CD14-positive monocyte (primary cell): Measurements from ENCODE around the gene NPFFR1. TPM values are rescaled to one million over a fixed set of nuclear protein-coding genes. Genes with fewer than 3 reads are reported as not detected.

Experiments
- DNase-seq, 3 donors: peaks; one replicate each; pipeline ENCODE4 v3.0.0-alpha.2; 2011 to 2022
- H2AFZ ChIP-seq: 2 replicates; pipeline ENCODE4 v1.6.0; 2012; ENCODE audit warnings: mild to moderate bottlenecking, low read depth, low read length, inconsistent platforms; ENCODE audit not compliant: insufficient read depth, poor library complexity, severe bottlenecking
- H3K27ac ChIP-seq, 2 donors: 1 replicate in 1 of 2; 2 replicates in 1 of 2; pipeline ENCODE4 v1.5.1; 2012 to 2013; ENCODE audit warnings: low read length in 2 of 2, control low read depth in 1 of 2, inconsistent platforms in 1 of 2, low read depth in 1 of 2, mild to moderate bottlenecking in 1 of 2
- H3K27me3 ChIP-seq, 2 donors: one replicate each; pipeline versions ENCODE4 v1.6.0 to v1.6.1; 2011 to 2013; ENCODE audit warnings: low read length in 2 of 2; ENCODE audit not compliant: control insufficient read depth in 2 of 2, insufficient read depth in 2 of 2
- H3K36me3 ChIP-seq, 2 donors: replicated peaks in 1 of 2; 1 replicate in 1 of 2; 2 replicates in 1 of 2; pipeline versions ENCODE4 v1.5.1 to v1.6.1; 2012 to 2013; ENCODE audit warnings: low read length in 2 of 2, control low read depth in 1 of 2, inconsistent platforms in 1 of 2, mild to moderate bottlenecking in 1 of 2; ENCODE audit not compliant: insufficient read depth in 2 of 2, control insufficient read depth in 1 of 2
- H3K4me1 ChIP-seq, 2 donors: 1 replicate in 1 of 2; 2 replicates in 1 of 2; pipeline versions ENCODE4 v1.5.1 to v1.6.1; 2012 to 2013; ENCODE audit warnings: low read length in 2 of 2, control low read depth in 1 of 2, inconsistent platforms in 1 of 2, mild to moderate bottlenecking in 1 of 2, moderate library complexity in 1 of 2; ENCODE audit not compliant: insufficient read depth in 2 of 2, control insufficient read depth in 1 of 2
- H3K4me2 ChIP-seq: replicated peaks from 2 replicates; pipeline ENCODE3; 2012; ENCODE audit warnings: low read length, moderate library complexity, mild to moderate bottlenecking; ENCODE audit not compliant: poor library complexity, severe bottlenecking; ENCODE audit errors: extremely low read depth
- H3K4me3 ChIP-seq, 3 experiments: fragments of 200-600 bp in 1 of 3; sonication (generic) in 1 of 3; replicated peaks in 1 of 3; 1 replicate in 2 of 3; 2 replicates in 1 of 3; pipeline ENCODE4 v1.5.1; 2011 to 2013; ENCODE audit warnings: low read length in 3 of 3, mild to moderate bottlenecking in 3 of 3, control low read depth in 2 of 3, low read depth in 2 of 3, inconsistent platforms in 1 of 3, moderate library complexity in 1 of 3
- H3K79me2 ChIP-seq: 2 replicates; pipeline ENCODE4 v1.6.0; 2012; ENCODE audit warnings: mild to moderate bottlenecking, control low read depth, inconsistent platforms, low read length, moderate library complexity; ENCODE audit not compliant: insufficient read depth
- H3K9ac ChIP-seq: 2 replicates; pipeline ENCODE4 v1.6.0; 2017; ENCODE audit warnings: low read length, mild to moderate bottlenecking; ENCODE audit not compliant: insufficient read depth, poor library complexity, severe bottlenecking
- H3K9me3 ChIP-seq, 2 donors: replicated peaks in 1 of 2; 1 replicate in 1 of 2; 2 replicates in 1 of 2; pipeline versions ENCODE4 v1.5.1 to v1.6.1; 2012 to 2013; ENCODE audit warnings: low read length in 2 of 2, control low read depth in 1 of 2; ENCODE audit not compliant: control insufficient read depth in 1 of 2, insufficient read depth in 1 of 2
- H4K20me1 ChIP-seq: 2 replicates; pipeline ENCODE4 v1.6.0; 2012; ENCODE audit warnings: mild to moderate bottlenecking, low read length, control low read depth, moderate library complexity; ENCODE audit not compliant: insufficient read depth
- H3K27ac Mint-ChIP-seq, 7 donors: one replicate each; pipeline ENCODE4 v1.8.0; 2020; ENCODE audit warnings: mild to moderate bottlenecking in 7 of 7, mixed read lengths in 7 of 7, moderate library complexity in 6 of 7, inconsistent platforms in 2 of 7
- H3K27me3 Mint-ChIP-seq, 3 donors: one replicate each; pipeline ENCODE4 v1.8.0; 2021 to 2022; ENCODE audit warnings: low read depth in 3 of 3, mild to moderate bottlenecking in 3 of 3, mixed read lengths in 3 of 3, moderate library complexity in 3 of 3, inconsistent platforms in 1 of 3
- H3K36me3 Mint-ChIP-seq, 2 donors: one replicate each; pipeline ENCODE4 v1.8.0; 2020; ENCODE audit warnings: mixed read lengths in 2 of 2, inconsistent platforms in 1 of 2, mild to moderate bottlenecking in 1 of 2
- H3K4me1 Mint-ChIP-seq: one replicate; pipeline ENCODE4 v1.8.0; 2020; ENCODE audit warnings: mild to moderate bottlenecking, mixed read lengths
- H3K4me3 Mint-ChIP-seq, 2 donors: one replicate each; pipeline ENCODE4 v1.8.0; 2020; ENCODE audit warnings: mild to moderate bottlenecking in 2 of 2, mixed read lengths in 2 of 2, moderate library complexity in 1 of 2
- H3K9me3 Mint-ChIP-seq, 7 donors: one replicate each; pipeline ENCODE4 v1.8.0; 2020 to 2022; ENCODE audit warnings: mixed read lengths in 7 of 7, mild to moderate bottlenecking in 6 of 7, moderate library complexity in 6 of 7, inconsistent platforms in 2 of 7
- WGBS: methylation state at CpG from one replicate; pipeline ENCODE4 v1.1.5; 2013; ENCODE audit warnings: missing lambda C conversion rate; ENCODE audit not compliant: insufficient coverage; 5-methylcytosine and 5-hydroxymethylcytosine counted together
- intact Hi-C, 2 donors: fragments of 100-400 bp; cut with micrococcal nuclease; formaldehyde crosslinking; loops; one replicate each; pipeline versions ENCODE4 v1.15.0 to v1.15.1; 2023
- polyA plus RNA-seq, 3 donors: library from polyadenylated mRNA; depleted of rRNA in 1 of 3; unstranded in 2 of 3; stranded (reverse) in 1 of 3; fragments of 300-500 nt in 2 of 3; fragments of >200 nt in 1 of 3; fragmentation: Illumina TruSeq in 2 of 3; gene quantifications; 1 replicate in 2 of 3; 2 replicates in 1 of 3; pipeline ENCODE4 v1.2.3, GENCODE V29; 2012 to 2021
- TF ChIP-seq, protein P1 (sequence below): fragments of 200-600 bp; IDR thresholded peaks from one replicate; pipeline ENCODE4 v1.8.0; 2022; ENCODE audit warnings: antibody characterized with exemption, mild to moderate bottlenecking

The NPFFR1 gene
- polyA plus RNA-seq, 3 donors, result 0.03 TPM; not detected in 2

DNA sequence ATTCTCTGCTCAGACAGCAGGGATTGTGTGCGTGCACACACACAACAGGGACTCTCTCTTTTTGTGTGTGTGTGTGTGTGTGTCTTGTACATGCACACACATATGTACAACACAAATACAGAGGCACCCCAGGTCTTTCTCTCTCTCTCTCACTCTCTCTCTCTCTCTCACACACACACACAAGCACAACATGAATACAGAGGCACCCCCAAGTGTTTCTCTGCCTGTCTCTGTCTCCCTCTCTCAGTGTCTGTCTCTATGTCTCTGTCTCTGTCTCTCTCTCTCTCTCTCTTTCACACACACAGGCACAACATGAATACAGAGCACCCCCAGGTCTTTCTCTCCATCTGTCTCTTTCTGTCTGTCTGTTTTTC, 746 bp downstream of the NPFFR1 start:
- H3K27me3 ChIP-seq, result peaks cover 23 to 24% of the 10 kb centered on the region in 2 donors
- Mint-ChIP-seq H3K27me3 (peaks cover 26 to 30% (median 28%) of the 10 kb centered on the region in 3 donors), H3K36me3 (peaks cover 5 to 9% of the 10 kb centered on the region in 2 donors), H3K4me3 (peak overlapping the region in 1 of 2 donors; percentile 70), H3K9me3 (peaks cover 3 to 14% (median 4%) of the 10 kb centered on the region in 7 donors), H3K27ac (no peak overlapping the region), H3K4me1 (peaks cover 67% of the 10 kb centered on the region)
- no peak for DNase-seq
- no peaks in the 10 kb centered on the region for H4K20me1 ChIP-seq
- H3K4me1 ChIP-seq, result peaks cover 47 to 64% of the 10 kb centered on the region in 2 donors
- no peaks in the 10 kb centered on the region for H3K79me2 ChIP-seq
- no peak overlapping the region for H2AFZ ChIP-seq
- no peak overlapping the region for H3K9ac ChIP-seq
- H3K36me3 ChIP-seq, result no peaks in the 10 kb centered on the region
- intact Hi-C loops, result no loop called here
- TF ChIP-seq, protein P1, sequence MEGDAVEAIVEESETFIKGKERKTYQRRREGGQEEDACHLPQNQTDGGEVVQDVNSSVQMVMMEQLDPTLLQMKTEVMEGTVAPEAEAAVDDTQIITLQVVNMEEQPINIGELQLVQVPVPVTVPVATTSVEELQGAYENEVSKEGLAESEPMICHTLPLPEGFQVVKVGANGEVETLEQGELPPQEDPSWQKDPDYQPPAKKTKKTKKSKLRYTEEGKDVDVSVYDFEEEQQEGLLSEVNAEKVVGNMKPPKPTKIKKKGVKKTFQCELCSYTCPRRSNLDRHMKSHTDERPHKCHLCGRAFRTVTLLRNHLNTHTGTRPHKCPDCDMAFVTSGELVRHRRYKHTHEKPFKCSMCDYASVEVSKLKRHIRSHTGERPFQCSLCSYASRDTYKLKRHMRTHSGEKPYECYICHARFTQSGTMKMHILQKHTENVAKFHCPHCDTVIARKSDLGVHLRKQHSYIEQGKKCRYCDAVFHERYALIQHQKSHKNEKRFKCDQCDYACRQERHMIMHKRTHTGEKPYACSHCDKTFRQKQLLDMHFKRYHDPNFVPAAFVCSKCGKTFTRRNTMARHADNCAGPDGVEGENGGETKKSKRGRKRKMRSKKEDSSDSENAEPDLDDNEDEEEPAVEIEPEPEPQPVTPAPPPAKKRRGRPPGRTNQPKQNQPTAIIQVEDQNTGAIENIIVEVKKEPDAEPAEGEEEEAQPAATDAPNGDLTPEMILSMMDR, result no peak
- WGBS, result no CpG with 5 or more reads among the region's 1 CpG
- no peak overlapping the region for H3K4me3 ChIP-seq
- H3K27ac ChIP-seq, result no peak overlapping the region
- peaks cover 0 to 5% of the 10 kb centered on the region in 2 donors for H3K9me3 ChIP-seq
- no peak overlapping the region for H3K4me2 ChIP-seq

DNA sequence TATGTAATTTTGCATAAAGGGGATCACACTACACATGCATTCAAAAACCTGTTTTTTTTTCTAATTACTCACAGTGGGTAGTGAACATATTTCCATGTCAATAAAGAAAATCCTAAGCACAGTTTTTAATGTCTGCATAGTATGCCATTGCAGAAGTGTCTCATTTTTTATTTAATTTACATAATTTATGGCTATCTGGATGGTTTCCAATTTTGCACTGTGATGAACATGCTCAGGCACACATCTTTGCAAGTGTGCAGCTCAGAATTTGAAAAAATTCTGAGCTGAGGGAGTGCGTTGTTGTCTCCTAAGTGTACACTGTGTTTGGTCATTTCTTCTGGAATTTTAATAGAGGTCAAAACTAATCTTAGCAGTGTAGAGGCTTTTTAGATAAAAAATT, 2.2 kb downstream of the NPFFR1 start:
- H3K4me1 Mint-ChIP-seq, result peaks cover 75% of the 10 kb centered on the region
- Histone ChIP-seq H3K9me3 (peaks cover 0 to 5% of the 10 kb centered on the region in 2 donors), H3K4me1 (peaks cover 61 to 75% of the 10 kb centered on the region in 2 donors), H3K27me3 (peaks cover 23 to 24% of the 10 kb centered on the region in 2 donors), H3K9ac (no peak overlapping the region), H3K79me2 (no peaks in the 10 kb centered on the region), H3K4me2 (no peak overlapping the region), H4K20me1 (no peaks in the 10 kb centered on the region), H3K27ac (no peak overlapping the region), H3K4me3 (no peak overlapping the region), H2AFZ (no peak overlapping the region), H3K36me3 (no peaks in the 10 kb centered on the region)
- peaks cover 26 to 30% (median 30%) of the 10 kb centered on the region in 3 donors for H3K27me3 Mint-ChIP-seq
- no peak for DNase-seq
- H3K4me3 Mint-ChIP-seq, result no peak overlapping the region
- intact Hi-C loops, result no loop called here
- WGBS, result no CpG with 5 or more reads among the region's 1 CpG
- H3K36me3 Mint-ChIP-seq, result peaks cover 5 to 9% of the 10 kb centered on the region in 2 donors
- peaks cover 3 to 14% (median 4%) of the 10 kb centered on the region in 7 donors for H3K9me3 Mint-ChIP-seq
- H3K27ac Mint-ChIP-seq, result no peak overlapping the region
- TF ChIP-seq, protein P1, result no peak
